Tibial nerve (tissue), 4 donors: ENCODE measurements around the gene ZNF341. TPM values are rescaled to one million over a fixed set of nuclear protein-coding genes. Genes with fewer than 3 reads are reported as not detected.

Experiments used
- DNase-seq, 2 donors: peaks; one replicate each; pipeline ENCODE4 v3.0.0-alpha.2; 2019; ENCODE audit warnings: low spot score in 2 of 2
- H3K27ac ChIP-seq, 4 donors: fragments of 200-600 bp; sonication (generic) in 3 of 4; one replicate each; pipeline ENCODE4 v1.5.1; 2017 to 2019; ENCODE audit warnings: mild to moderate bottlenecking in 1 of 4
- H3K27me3 ChIP-seq, 2 donors: fragments of 200-600 bp; sonication (generic) in 1 of 2; one replicate each; pipeline versions ENCODE4 v1.5.1 to v1.6.0; 2017 to 2019
- H3K36me3 ChIP-seq, 3 donors: fragments of 200-600 bp; sonication (generic); one replicate each; pipeline ENCODE4 v1.5.1; 2018 to 2019
- H3K4me1 ChIP-seq, 4 donors: fragments of 200-600 bp; sonication (generic) in 3 of 4; one replicate each; pipeline ENCODE4 v1.5.1; 2017 to 2019
- H3K4me3 ChIP-seq, 4 donors: fragments of 200-600 bp; sonication (generic) in 3 of 4; one replicate each; pipeline ENCODE4 v1.5.1; 2017 to 2019; ENCODE audit warnings: mild to moderate bottlenecking in 1 of 4, moderate library complexity in 1 of 4
- H3K9me3 ChIP-seq, 4 donors: fragments of 200-600 bp; sonication (generic) in 3 of 4; one replicate each; pipeline ENCODE4 v1.5.1; 2017 to 2019
- EP300 ChIP-seq, 2 donors: sonication (generic); formaldehyde crosslinking; IDR thresholded peaks; one replicate each; pipeline ENCODE4 v1.6.1; 2017; ENCODE audit warnings: antibody characterized with exemption in 2 of 2, mild to moderate bottlenecking in 1 of 2
- POLR2A ChIP-seq, 2 donors: fragments of 450-650 bp; IDR thresholded peaks; one replicate each; pipeline ENCODE4 v1.6.1; 2017; ENCODE audit warnings: antibody characterized with exemption in 2 of 2, mild to moderate bottlenecking in 2 of 2, moderate library complexity in 2 of 2
- WGBS, 2 donors: methylation state at CpG; one replicate each; pipeline ENCODE4 v1.1.5; 2018; 5-methylcytosine and 5-hydroxymethylcytosine counted together
- total RNA-seq, 4 donors: library from RNA; depleted of rRNA; stranded (reverse); fragments of >200 nt; gene quantifications; one replicate each; pipeline ENCODE4 v1.1.0, GENCODE V29; 2016
- TF ChIP-seq, protein P1 (sequence below), 5 experiments: fragments of 200-600 bp in 3 of 5; fragments of 450-650 bp in 2 of 5; sonication (generic) in 3 of 5; IDR thresholded peaks; one replicate each; pipeline ENCODE4 v1.5.1; 2016 to 2019; ENCODE audit warnings: antibody characterized with exemption in 5 of 5, mild to moderate bottlenecking in 3 of 5, moderate library complexity in 2 of 5

The ZNF341 gene
- total RNA-seq, 4 donors from 2014 or later: 1.7 to 4.8 (median 2.1) TPM

DNA sequence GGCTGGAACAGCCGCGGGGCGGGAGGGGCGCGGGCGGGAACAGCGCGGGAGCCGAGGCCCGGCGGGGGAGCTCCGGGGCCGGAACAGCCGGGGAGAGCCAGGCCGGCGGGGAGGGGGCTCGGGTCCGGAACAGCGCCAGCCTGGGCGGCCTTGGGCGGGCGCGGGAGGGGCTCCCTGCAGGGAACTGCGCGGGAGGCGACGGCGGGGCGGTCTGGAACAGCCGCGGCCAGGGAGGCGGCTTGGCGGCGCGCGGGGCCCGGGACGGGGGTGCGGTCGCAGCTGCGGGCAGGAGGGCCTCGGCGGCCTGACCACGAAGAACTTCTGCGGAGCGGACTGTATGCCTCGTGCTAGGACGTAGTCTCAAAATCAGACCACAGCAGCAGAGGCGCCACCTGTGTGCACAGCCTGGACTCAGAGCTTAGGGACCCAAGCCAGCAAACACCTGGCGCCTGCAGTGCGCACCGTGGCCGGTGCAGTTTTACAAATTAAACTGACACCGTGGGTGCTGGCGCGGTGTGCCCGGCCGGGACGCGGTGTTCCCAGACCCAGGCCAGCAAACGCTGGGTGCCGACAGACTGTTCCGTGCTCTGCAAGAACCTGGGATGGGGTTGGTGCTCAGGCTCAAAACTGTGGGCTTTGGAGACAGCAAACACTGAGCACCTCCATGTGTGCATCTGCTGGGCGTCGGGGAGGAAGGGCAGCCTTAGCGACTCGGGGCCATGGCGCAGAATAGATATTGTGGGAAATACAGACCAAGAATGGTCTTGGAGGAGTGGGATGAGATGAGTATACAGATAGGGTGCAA lies 572 bp downstream of the ZNF341 start:
- no peaks in the 10 kb centered on the region for H3K27me3 ChIP-seq
- peaks cover 0 to 29% (median 24%) of the 10 kb centered on the region in 4 donors for H3K4me1 ChIP-seq
- DNase-seq: peak; percentile 67 to 70
- no peaks in the 10 kb centered on the region for H3K36me3 ChIP-seq
- peak overlapping the region; percentile 76 to 96 (median 94) for H3K27ac ChIP-seq
- peak overlapping the region; percentile 40 to 68 (median 56) for H3K4me3 ChIP-seq
- whole genome bisulfite sequencing, 2 donors: 5 to 18% methylated on average over 9 to 65 of the region's 68 CpGs
- peaks cover 0 to 17% (median 5%) of the 10 kb centered on the region in 4 donors for H3K9me3 ChIP-seq
- TF ChIP-seq POLR2A (IDR thresholded peaks at IDR 0.05): no peak
- TF ChIP-seq, protein P1, sequence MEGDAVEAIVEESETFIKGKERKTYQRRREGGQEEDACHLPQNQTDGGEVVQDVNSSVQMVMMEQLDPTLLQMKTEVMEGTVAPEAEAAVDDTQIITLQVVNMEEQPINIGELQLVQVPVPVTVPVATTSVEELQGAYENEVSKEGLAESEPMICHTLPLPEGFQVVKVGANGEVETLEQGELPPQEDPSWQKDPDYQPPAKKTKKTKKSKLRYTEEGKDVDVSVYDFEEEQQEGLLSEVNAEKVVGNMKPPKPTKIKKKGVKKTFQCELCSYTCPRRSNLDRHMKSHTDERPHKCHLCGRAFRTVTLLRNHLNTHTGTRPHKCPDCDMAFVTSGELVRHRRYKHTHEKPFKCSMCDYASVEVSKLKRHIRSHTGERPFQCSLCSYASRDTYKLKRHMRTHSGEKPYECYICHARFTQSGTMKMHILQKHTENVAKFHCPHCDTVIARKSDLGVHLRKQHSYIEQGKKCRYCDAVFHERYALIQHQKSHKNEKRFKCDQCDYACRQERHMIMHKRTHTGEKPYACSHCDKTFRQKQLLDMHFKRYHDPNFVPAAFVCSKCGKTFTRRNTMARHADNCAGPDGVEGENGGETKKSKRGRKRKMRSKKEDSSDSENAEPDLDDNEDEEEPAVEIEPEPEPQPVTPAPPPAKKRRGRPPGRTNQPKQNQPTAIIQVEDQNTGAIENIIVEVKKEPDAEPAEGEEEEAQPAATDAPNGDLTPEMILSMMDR (IDR thresholded peaks at IDR 0.05): peak in 2 of 5 experiments; percentile 4 to 33

DNA sequence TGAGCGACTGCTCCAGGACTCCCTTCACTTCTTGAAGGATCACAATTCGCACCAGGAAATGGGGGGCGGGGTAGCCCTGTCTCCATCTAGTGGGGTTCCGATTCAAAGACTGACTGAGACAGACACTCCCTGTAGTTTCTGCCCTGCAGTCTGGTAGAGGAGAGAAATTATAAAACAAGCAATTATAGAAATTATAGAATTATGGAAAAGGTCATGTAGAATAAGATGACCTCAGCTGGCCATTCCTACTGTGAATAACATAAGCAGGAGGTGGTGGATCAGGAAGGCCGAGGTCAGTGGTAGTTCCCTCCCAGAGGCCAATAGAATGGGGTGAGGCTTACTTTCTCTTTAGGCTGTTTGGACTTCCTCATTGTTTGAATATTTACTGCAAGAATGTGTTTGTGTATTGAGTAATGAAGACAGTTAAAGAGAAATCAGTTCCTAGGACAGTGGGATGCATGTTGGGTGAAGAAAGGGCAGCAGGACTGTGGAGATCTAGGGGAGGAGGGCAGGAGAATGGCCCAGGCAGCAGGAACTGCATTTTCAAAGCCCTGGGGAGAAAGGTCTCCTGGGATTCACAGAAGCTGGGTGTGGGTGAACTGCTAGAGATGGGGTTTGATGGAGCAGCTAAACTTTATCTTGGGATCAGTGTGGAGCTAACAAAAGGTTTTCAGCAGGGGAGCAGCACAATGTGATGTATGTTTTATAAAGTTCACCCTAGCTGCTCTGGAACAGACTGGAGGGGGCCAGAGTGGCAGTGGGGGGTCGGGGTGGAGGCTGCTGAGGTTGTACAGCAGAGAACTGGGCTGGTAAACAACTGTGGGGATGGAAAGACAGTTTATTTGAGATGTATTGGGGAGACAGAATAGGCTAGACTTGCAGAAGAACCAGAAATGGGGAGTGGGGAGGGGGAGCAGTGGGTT lies 2.1 kb downstream of the ZNF341 start:
- H3K4me1 ChIP-seq: peaks cover 0 to 29% (median 24%) of the 10 kb centered on the region in 4 donors
- H3K4me3 ChIP-seq: peak overlapping the region in 1 of 4 donors; percentile 68
- peak in 1 of 2 donors; percentile 34 for DNase-seq
- peak overlapping the region; percentile 32 to 96 (median 94) for H3K27ac ChIP-seq
- TF ChIP-seq, protein P1 (IDR thresholded peaks at IDR 0.05): peak in 1 of 5 experiments; percentile 10
- no peak for TF ChIP-seq POLR2A (IDR thresholded peaks at IDR 0.05)
- peak in 1 of 2 donors; percentile 25 for TF ChIP-seq EP300 (IDR thresholded peaks at IDR 0.05)
- no peaks in the 10 kb centered on the region for H3K36me3 ChIP-seq
- 27 to 32% methylated on average over 6 of the region's 6 CpGs for WGBS, 2 donors
- no peaks in the 10 kb centered on the region for H3K27me3 ChIP-seq
- H3K9me3 ChIP-seq: peaks cover 0 to 21% (median 5%) of the 10 kb centered on the region in 4 donors

DNA sequence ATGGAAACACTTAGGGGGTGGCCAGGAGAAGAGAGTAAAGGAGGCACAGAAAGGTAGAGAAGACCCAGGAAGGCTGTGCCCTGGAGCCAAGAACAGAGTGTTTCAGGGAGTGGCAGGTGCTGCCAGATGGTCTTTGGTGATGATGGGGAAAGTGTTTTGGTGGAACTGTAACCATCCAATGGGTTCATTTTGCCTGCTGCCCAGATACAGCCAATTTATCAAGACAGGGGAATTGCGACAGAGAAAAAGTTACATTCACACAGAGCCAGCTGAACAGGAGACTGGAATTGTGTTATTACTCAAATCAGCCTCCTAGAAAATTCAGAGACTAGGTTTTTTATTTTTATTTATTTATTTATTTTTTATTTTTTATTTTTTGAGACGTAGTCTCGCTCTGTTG lies 5.2 kb downstream of the ZNF341 start:
- H3K27ac ChIP-seq: no peak overlapping the region
- 95 to 96% methylated on average over 3 of the region's 3 CpGs for WGBS, 2 donors
- DNase-seq: no peak

DNA sequence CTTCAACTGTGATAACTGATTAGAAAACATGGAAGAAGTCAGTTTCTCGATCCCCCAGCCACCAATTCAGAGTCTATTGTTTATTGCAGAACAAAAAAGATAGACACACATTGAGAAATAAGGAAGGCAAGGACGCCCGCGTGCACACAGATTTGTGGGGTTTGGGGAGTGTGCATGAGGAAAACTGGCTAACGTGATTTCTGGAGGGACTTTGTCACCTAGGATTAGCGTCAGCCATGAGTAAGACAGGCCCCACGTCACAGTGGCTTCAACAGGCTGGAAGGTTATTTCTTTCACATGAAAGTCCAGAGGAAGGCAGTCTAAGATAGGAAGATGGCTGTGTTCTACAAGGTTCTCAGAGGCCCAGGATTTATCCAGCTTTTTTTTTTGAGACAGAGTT lies 7.7 kb downstream of the ZNF341 start:
- Histone ChIP-seq H3K36me3 (peaks cover 0 to 1% (median 0%) of the 10 kb centered on the region in 3 donors), H3K4me3 (no peak overlapping the region)

More for the DNA sequence above, 5.2 kb downstream of the ZNF341 start:
- no peaks in the 10 kb centered on the region for H3K27me3 ChIP-seq
- H3K9me3 ChIP-seq: peaks cover 0 to 21% (median 5%) of the 10 kb centered on the region in 4 donors
- no peak overlapping the region for H3K4me3 ChIP-seq
- TF ChIP-seq EP300 (IDR thresholded peaks at IDR 0.05) (no peak), POLR2A (IDR thresholded peaks at IDR 0.05) (no peak)
- TF ChIP-seq, protein P1 (IDR thresholded peaks at IDR 0.05): no peak
- H3K36me3 ChIP-seq: no peaks in the 10 kb centered on the region
- H3K4me1 ChIP-seq: peaks cover 0 to 27% (median 20%) of the 10 kb centered on the region in 4 donors

More for the DNA sequence above, 7.7 kb downstream of the ZNF341 start:
- no peaks in the 10 kb centered on the region for H3K27me3 ChIP-seq
- DNase-seq: no peak
- H3K4me1 ChIP-seq: peaks cover 0 to 6% (median 2%) of the 10 kb centered on the region in 4 donors
- H3K27ac ChIP-seq: no peak overlapping the region
- 83 to 87% methylated on average over 7 of the region's 7 CpGs for WGBS, 2 donors
- TF ChIP-seq EP300 (IDR thresholded peaks at IDR 0.05) (no peak), POLR2A (IDR thresholded peaks at IDR 0.05) (no peak)
- TF ChIP-seq, protein P1 (IDR thresholded peaks at IDR 0.05): no peak
- peaks cover 0 to 21% (median 5%) of the 10 kb centered on the region in 4 donors for H3K9me3 ChIP-seq
